Mucosa of rectum (tissue), 2 donors: ENCODE measurements around the gene SLC12A4.
A peak's percentile ranks its signal among the peaks of the same experiment; 100 is the strongest.

ENCODE experiments used
- H3K27ac ChIP-seq, 2 donors: one replicate each; pipeline ENCODE4 v1.7.0; 2013; ENCODE audit warnings: inconsistent platforms in 2 of 2, low read depth in 2 of 2, low read length in 2 of 2
- H3K27me3 ChIP-seq, 2 donors: one replicate each; pipeline ENCODE4 v1.7.0; 2013; ENCODE audit warnings: low read length in 2 of 2; ENCODE audit not compliant: control insufficient read depth in 2 of 2, insufficient read depth in 2 of 2
- H3K36me3 ChIP-seq, 2 donors: one replicate each; pipeline ENCODE4 v1.7.0; 2013; ENCODE audit warnings: low read length in 2 of 2; ENCODE audit not compliant: control insufficient read depth in 2 of 2, insufficient read depth in 2 of 2
- H3K4me1 ChIP-seq, 2 donors: one replicate each; pipeline ENCODE4 v1.7.0; 2013; ENCODE audit warnings: low read length in 2 of 2, mild to moderate bottlenecking in 1 of 2; ENCODE audit not compliant: control insufficient read depth in 2 of 2, insufficient read depth in 2 of 2
- H3K4me3 ChIP-seq, 2 donors: one replicate each; pipeline ENCODE4 v1.7.0; 2013; ENCODE audit warnings: low read length in 2 of 2
- H3K9ac ChIP-seq, 2 donors: one replicate each; pipeline ENCODE4 v1.7.0; 2013; ENCODE audit warnings: low read length in 2 of 2, low read depth in 1 of 2, mild to moderate bottlenecking in 1 of 2
- H3K9me3 ChIP-seq, 2 donors: one replicate each; pipeline ENCODE4 v1.7.0; 2013; ENCODE audit warnings: low read length in 2 of 2; ENCODE audit not compliant: control insufficient read depth in 2 of 2
- donor health status: healthy.
- donor health status: Normal muscosa, but diverticular disease.

The SLC12A4 gene

GRCh38 chr16:67935402-67936123 is 32.9 kb downstream of the SLC12A4 start:
- H3K9ac ChIP-seq = peak overlapping the region; percentile 98
- peak overlapping the region; percentile 95 to 99 for H3K4me3 ChIP-seq
- peaks cover 17 to 38% of the 10 kb centered on the region in 2 donors for H3K36me3 ChIP-seq
- H3K27me3 ChIP-seq = no peaks in the 10 kb centered on the region
- peaks cover 23 to 26% of the 10 kb centered on the region in 2 donors for H3K4me1 ChIP-seq
- peak overlapping the region; percentile 94 to 96 for H3K27ac ChIP-seq
- H3K9me3 ChIP-seq = no peaks in the 10 kb centered on the region

- peaks cover 20 to 43% of the 10 kb centered on the region in 2 donors for H3K36me3 ChIP-seq
- peak overlapping the region; percentile 26 to 96 for H3K27ac ChIP-seq
- H3K4me1 ChIP-seq = peaks cover 21 to 23% of the 10 kb centered on the region in 2 donors
- peak overlapping the region; percentile 95 to 99 for H3K4me3 ChIP-seq
- H3K9ac ChIP-seq = peak overlapping the region; percentile 27 to 98
- no peaks in the 10 kb centered on the region for H3K9me3 ChIP-seq
- no peaks in the 10 kb centered on the region for H3K27me3 ChIP-seq
These were observed 33.4 kb downstream of the SLC12A4 start for GRCh38 chr16:67935101-67935401.

GRCh38 chr16:67934306-67935100 is 33.9 kb downstream of the SLC12A4 start:
- Histone ChIP-seq H3K9ac (peak overlapping the region in 1 of 2 donors; percentile 98), H3K4me1 (peaks cover 18 to 20% of the 10 kb centered on the region in 2 donors), H3K4me3 (peak overlapping the region; percentile 0 to 95), H3K27ac (no peak overlapping the region), H3K9me3 (no peaks in the 10 kb centered on the region), H3K27me3 (no peaks in the 10 kb centered on the region), H3K36me3 (peaks cover 21 to 49% of the 10 kb centered on the region in 2 donors)

GRCh38 chr16:67933805-67934204 is 34.6 kb downstream of the SLC12A4 start:
- Histone ChIP-seq H3K27ac (no peak overlapping the region), H3K4me1 (peaks cover 18 to 20% of the 10 kb centered on the region in 2 donors), H3K9me3 (no peaks in the 10 kb centered on the region), H3K4me3 (no peak overlapping the region), H3K9ac (no peak overlapping the region), H3K27me3 (no peaks in the 10 kb centered on the region), H3K36me3 (peaks cover 21 to 55% of the 10 kb centered on the region in 2 donors)

- H3K4me3 ChIP-seq = no peak overlapping the region
- peaks cover 30 to 64% of the 10 kb centered on the region in 2 donors for H3K36me3 ChIP-seq
- no peak overlapping the region for H3K27ac ChIP-seq
- peaks cover 18 to 19% of the 10 kb centered on the region in 2 donors for H3K4me1 ChIP-seq
- no peak overlapping the region for H3K9ac ChIP-seq
- H3K27me3 ChIP-seq = no peaks in the 10 kb centered on the region
- no peaks in the 10 kb centered on the region for H3K9me3 ChIP-seq
These were observed 36.0 kb downstream of the SLC12A4 start for GRCh38 chr16:67932462-67932840.

- Histone ChIP-seq H3K4me1 (peaks cover 12 to 13% of the 10 kb centered on the region in 2 donors), H3K27me3 (no peaks in the 10 kb centered on the region), H3K9ac (no peak within 1 kb of the TSS), H3K4me3 (no peak within 1 kb of the TSS), H3K36me3 (peaks cover 35 to 65% of the 10 kb centered on the region in 2 donors), H3K27ac (no peak within 1 kb of the TSS), H3K9me3 (no peaks in the 10 kb centered on the region)
These were observed 36.5 kb downstream of the SLC12A4 start, which contains the start of gene CTRL for GRCh38 chr16:67931712-67932461. Gene CTRL (minus strand): TSS chr16:67931862. CDS start chr16:67931852, 10 bp downstream.

GRCh38 chr16:67930678-67931211 is 37.7 kb downstream of the SLC12A4 start:
- peaks cover 41 to 63% of the 10 kb centered on the region in 2 donors for H3K36me3 ChIP-seq
- no peak overlapping the region for H3K9ac ChIP-seq
- no peaks in the 10 kb centered on the region for H3K9me3 ChIP-seq
- H3K4me3 ChIP-seq = no peak overlapping the region
- H3K27ac ChIP-seq = no peak overlapping the region
- peaks cover 10 to 11% of the 10 kb centered on the region in 2 donors for H3K4me1 ChIP-seq
- H3K27me3 ChIP-seq = no peaks in the 10 kb centered on the region

GRCh38 chr16:67930191-67930590 is 38.2 kb downstream of the SLC12A4 start:
- H3K9ac ChIP-seq = no peak overlapping the region
- H3K9me3 ChIP-seq = no peaks in the 10 kb centered on the region
- H3K27ac ChIP-seq = no peak overlapping the region
- H3K4me3 ChIP-seq = no peak overlapping the region
- peaks cover 40 to 63% of the 10 kb centered on the region in 2 donors for H3K36me3 ChIP-seq
- peaks cover 7% of the 10 kb centered on the region in 2 donors for H3K4me1 ChIP-seq
- no peaks in the 10 kb centered on the region for H3K27me3 ChIP-seq

GRCh38 chr16:67928561-67929364 is 39.7 kb downstream of the SLC12A4 start:
- H3K9me3 ChIP-seq = no peaks in the 10 kb centered on the region
- no peak overlapping the region for H3K27ac ChIP-seq
- no peak overlapping the region for H3K4me3 ChIP-seq
- no peaks in the 10 kb centered on the region for H3K27me3 ChIP-seq
- peaks cover 26 to 52% of the 10 kb centered on the region in 2 donors for H3K36me3 ChIP-seq
- no peak overlapping the region for H3K9ac ChIP-seq
- H3K4me1 ChIP-seq = no peaks in the 10 kb centered on the region
